ENCODE results near the gene DCAF7. TPM values are rescaled to one million over a fixed set of nuclear protein-coding genes. Genes with fewer than 3 reads are reported as not detected.

Gene DCAF7
- total and polyA plus RNA-seq, 7 experiments from 2014 or later = 26.0 to 128 (median 70.0) TPM

Other genes starting within 250 kb of the DCAF7 start
- 10 to 100 TPM in 3 of 5 experiments, 1 to 10 TPM in 2; 5.0 to 20.4 (median 11.0) TPM for gene CYB561, start 104.2 kb upstream of the DCAF7 start, total RNA-seq
- 1 to 10 TPM; 1.9 to 3.0 TPM for gene CYB561, start 104.2 kb upstream of the DCAF7 start, polyA plus RNA-seq
- gene ACE, start 73.4 kb upstream of the DCAF7 start, total RNA-seq = 10 to 100 TPM in 1 of 5 experiments, 1 to 10 TPM in 2, under 1 TPM in 2; 0.73 to 14.4 (median 2.3) TPM
- not detected for gene ACE, start 73.4 kb upstream of the DCAF7 start, polyA plus RNA-seq
- not detected for gene KCNH6, start 27.1 kb upstream of the DCAF7 start, total RNA-seq
- not detected for gene KCNH6, start 27.1 kb upstream of the DCAF7 start, polyA plus RNA-seq
- 10 to 100 TPM; 11.1 to 20.3 (median 15.2) TPM for gene TACO1, start 50.4 kb downstream of the DCAF7 start, total RNA-seq
- gene TACO1, start 50.4 kb downstream of the DCAF7 start, polyA plus RNA-seq = 10 to 100 TPM; 20.4 to 21.2 TPM
- 100 to 1,000 TPM in 1 of 5 experiments, 10 to 100 TPM in 4; 37.5 to 105 (median 85.5) TPM for gene MAP3K3, start 71.9 kb downstream of the DCAF7 start, total RNA-seq
- gene MAP3K3, start 71.9 kb downstream of the DCAF7 start, polyA plus RNA-seq = 10 to 100 TPM; 29.4 to 45.2 TPM
- 100 to 1,000 TPM; 575 to 937 (median 595) TPM for gene LIMD2, start 149.6 kb downstream of the DCAF7 start, total RNA-seq
- 100 to 1,000 TPM; 542 to 792 TPM for gene LIMD2, start 149.6 kb downstream of the DCAF7 start, polyA plus RNA-seq
- 10 to 100 TPM; 51.0 to 69.7 (median 54.2) TPM for gene STRADA, start 191.3 kb downstream of the DCAF7 start, total RNA-seq
- gene STRADA, start 191.3 kb downstream of the DCAF7 start, polyA plus RNA-seq = 10 to 100 TPM; 19.9 to 24.2 TPM
- 10 to 100 TPM; 31.8 to 62.9 (median 34.7) TPM for gene CCDC47, start 223.1 kb downstream of the DCAF7 start, total RNA-seq
- gene CCDC47, start 223.1 kb downstream of the DCAF7 start, polyA plus RNA-seq = 10 to 100 TPM; 33.5 to 45.4 TPM
- gene DDX42, start 223.7 kb downstream of the DCAF7 start, total RNA-seq = 100 to 1,000 TPM; 101 to 192 (median 139) TPM
- 10 to 100 TPM; 11.8 to 24.4 TPM for gene DDX42, start 223.7 kb downstream of the DCAF7 start, polyA plus RNA-seq